Mucosa of gallbladder (tissue), 1 donor: Measurements from ENCODE around the gene HTT-AS. TPM values are rescaled to one million over a fixed set of nuclear protein-coding genes. Genes with fewer than 3 reads are reported as not detected.
"Not testable (repeated sequence)": the region's sequence is repeated elsewhere in the genome, so short reads cannot be mapped to it uniquely, and the experiment has no call there.

ENCODE experiments used
- DNase-seq: peaks from one replicate; pipeline ENCODE4 v3.0.0-alpha.2; 2020; ENCODE audit warnings: low spot score
- total RNA-seq: library from RNA; stranded (reverse); gene quantifications from one replicate; pipeline ENCODE4 v1.2.1, GENCODE V29; 2021
- donor health status: DM: no; HTN: no; CAD: no.

Gene HTT-AS
- total RNA-seq, 1 donor from 2014 or later = not detected

- not testable (repeated sequence) for DNase-seq
These were observed 23.0 kb downstream of the HTT-AS start for GRCh38 chr4:3051141-3051897.

GRCh38 chr4:3047464-3048286, 26.7 kb downstream of the HTT-AS start:
- DNase-seq = peak; percentile 76

- no peak for DNase-seq
These were observed 27.7 kb downstream of the HTT-AS start for GRCh38 chr4:3046623-3047022.

GRCh38 chr4:3046162-3046561, 28.2 kb downstream of the HTT-AS start:
- no peak for DNase-seq

- DNase-seq = peak; percentile 48
These were observed 29.2 kb downstream of the HTT-AS start for GRCh38 chr4:3044870-3045819.

GRCh38 chr4:3043282-3044020, 30.9 kb downstream of the HTT-AS start:
- no peak for DNase-seq

GRCh38 chr4:3042226-3042625, 32.1 kb downstream of the HTT-AS start:
- DNase-seq = no peak

GRCh38 chr4:3041192-3042142, 32.9 kb downstream of the HTT-AS start:
- peak; percentile 38 for DNase-seq

- DNase-seq = no peak
These were observed 33.7 kb downstream of the HTT-AS start for GRCh38 chr4:3040452-3041191.

GRCh38 chr4:3039706-3040366, 34.5 kb downstream of the HTT-AS start:
- no peak for DNase-seq

GRCh38 chr4:3037957-3038461, 36.3 kb downstream of the HTT-AS start:
- DNase-seq = no peak

GRCh38 chr4:3036131-3036952, 38.0 kb downstream of the HTT-AS start:
- no peak for DNase-seq

GRCh38 chr4:3035674-3036073, 38.7 kb downstream of the HTT-AS start:
- no peak for DNase-seq

GRCh38 chr4:3035249-3035648, 39.1 kb downstream of the HTT-AS start:
- no peak for DNase-seq

GRCh38 chr4:3034231-3034630, 40.1 kb downstream of the HTT-AS start:
- DNase-seq = no peak

GRCh38 chr4:3031357-3032082, 42.8 kb downstream of the HTT-AS start:
- DNase-seq = peak; percentile 88
